Endothelial cell of umbilical vein (primary cell): ENCODE data around the gene OTULIN. TPM values are rescaled to one million over a fixed set of nuclear protein-coding genes. Genes with fewer than 3 reads are reported as not detected.

Experiments used
- BruUV-seq: library from RNA; stranded (reverse); fragments of 400-500 nt; replicated peaks from 2 replicates; lab custom pipeline; 2021; lab: Mats Ljungman, UMichigan
- CTCF ChIA-PET: fragments of 300-600, 350-600 bp; sonication (Branson Sonifier 250); formaldehyde crosslinking; loops from one replicate; lab custom pipeline; 2021; ENCODE audit warnings: antibody characterized with exemption, inconsistent platforms; lab: Charles Lee
- POLR2A ChIA-PET: fragments of 300-600, 350-600 bp; sonication (Branson Sonifier 250); formaldehyde crosslinking; loops from one replicate; lab custom pipeline; 2021; ENCODE audit warnings: antibody characterized with exemption, inconsistent platforms; lab: Charles Lee
- DNase-seq: peaks from one replicate; pipeline ENCODE4 v3.0.0-alpha.2; 2011; ENCODE audit warnings: low read depth, low spot score
- FAIRE-seq: peaks from 2 replicates; lab custom pipeline; 2011; peaks lifted over from hg19 to GRCh38; lab: Jason Lieb, UNC
- H2AFZ ChIP-seq: 2 replicates; pipeline ENCODE4 v1.6.0; 2012; ENCODE audit warnings: low read depth, low read length, control low read depth, inconsistent platforms
- H3K27ac ChIP-seq: 2 replicates; pipeline ENCODE4 v1.5.1; 2011; ENCODE audit warnings: low read depth, mild to moderate bottlenecking, control low read depth, low read length, moderate library complexity; ENCODE audit not compliant: insufficient read depth
- H3K27me3 ChIP-seq, 2 experiments: 2 replicates each; pipeline versions ENCODE4 v1.6.0 to v1.6.1; 2011; ENCODE audit warnings: low read length in 2 of 2, mixed read lengths in 1 of 2; ENCODE audit not compliant: control insufficient read depth in 2 of 2, insufficient read depth in 2 of 2
- H3K36me3 ChIP-seq, 2 experiments: 2 replicates in 1 of 2; 3 replicates in 1 of 2; pipeline ENCODE4 v1.5.1; 2011; ENCODE audit warnings: low read length in 2 of 2, mild to moderate bottlenecking in 1 of 2, moderate library complexity in 1 of 2; ENCODE audit not compliant: control insufficient read depth in 2 of 2, insufficient read depth in 2 of 2; ENCODE audit errors: extremely low read depth in 1 of 2
- H3K4me1 ChIP-seq: 3 replicates; pipeline ENCODE4 v1.5.1; 2011; ENCODE audit warnings: mild to moderate bottlenecking, low read length; ENCODE audit not compliant: control insufficient read depth, insufficient read depth; ENCODE audit errors: extremely low read depth
- H3K4me2 ChIP-seq: 2 replicates; pipeline ENCODE4 v1.6.1; 2011; ENCODE audit warnings: low read length, control low read depth, mixed read lengths; ENCODE audit not compliant: insufficient read depth
- H3K4me3 ChIP-seq, 3 experiments: fragments of 200-600 bp in 1 of 3; sonication (generic), shearing (Covaris generic) in 1 of 3; replicated peaks in 1 of 3; 2 replicates each; pipeline ENCODE4 v1.5.1; 2011 to 2016; ENCODE audit warnings: control low read depth in 3 of 3, low read length in 3 of 3, mild to moderate bottlenecking in 2 of 3, inconsistent platforms in 1 of 3, low read depth in 1 of 3, moderate library complexity in 1 of 3; ENCODE audit not compliant: insufficient read depth in 1 of 3
- H3K79me2 ChIP-seq: 2 replicates; pipeline ENCODE4 v1.6.0; 2012; ENCODE audit warnings: low read length, inconsistent platforms; ENCODE audit not compliant: control insufficient read depth, insufficient read depth
- H3K9ac ChIP-seq: replicated peaks from 2 replicates; pipeline ENCODE3; 2011; ENCODE audit warnings: low read length, control low read depth; ENCODE audit not compliant: insufficient read depth; ENCODE audit errors: extremely low read depth
- H3K9me1 ChIP-seq: replicated peaks from 3 replicates; pipeline ENCODE4 v1.6.0; 2011; ENCODE audit warnings: mild to moderate bottlenecking, low read length; ENCODE audit not compliant: control insufficient read depth, insufficient read depth; ENCODE audit errors: extremely low read depth
- H3K9me3 ChIP-seq: replicated peaks from 2 replicates; pipeline ENCODE4 v1.5.1; 2012; ENCODE audit warnings: low read length, inconsistent platforms; ENCODE audit not compliant: control insufficient read depth, insufficient read depth
- H4K20me1 ChIP-seq: replicated peaks from 2 replicates; pipeline ENCODE3; 2011; ENCODE audit warnings: mild to moderate bottlenecking, low read length; ENCODE audit not compliant: control insufficient read depth, insufficient read depth; ENCODE audit errors: extremely low read depth
- CTCF ChIP-seq, 2 donors: IDR thresholded peaks; 1 replicate in 1 of 2; 2 replicates in 1 of 2; pipeline ENCODE4 v1.5.1; 2011; ENCODE audit warnings: low read length in 2 of 2, mild to moderate bottlenecking in 2 of 2, moderate library complexity in 2 of 2, control low read depth in 1 of 2, inconsistent platforms in 1 of 2, low read depth in 1 of 2; ENCODE audit not compliant: insufficient read depth in 1 of 2; ENCODE audit errors: extremely low read depth in 1 of 2
- EZH2 ChIP-seq: IDR thresholded peaks from 2 replicates; pipeline ENCODE4 v1.6.1; 2012; ENCODE audit warnings: borderline replicate concordance, low read depth, mild to moderate bottlenecking, moderate library complexity, low read length, inconsistent platforms; ENCODE audit not compliant: severe bottlenecking
- FOS ChIP-seq: IDR thresholded peaks from 2 replicates; pipeline ENCODE4 v1.6.1; 2011; ENCODE audit warnings: mild to moderate bottlenecking, low read length, moderate library complexity, borderline replicate concordance; ENCODE audit not compliant: insufficient read depth
- GATA2 ChIP-seq: IDR thresholded peaks from 2 replicates; pipeline ENCODE4 v1.7.0; 2011; ENCODE audit warnings: low read depth, mild to moderate bottlenecking, moderate library complexity, mixed read lengths, low read length; ENCODE audit not compliant: insufficient read length, insufficient read depth
- JUN ChIP-seq: IDR thresholded peaks from 2 replicates; pipeline ENCODE4 v1.6.1; 2011; ENCODE audit warnings: borderline replicate concordance, low read depth; ENCODE audit not compliant: insufficient read length, insufficient read depth
- MAX ChIP-seq: IDR thresholded peaks from 2 replicates; pipeline ENCODE4 v1.6.1; 2011; ENCODE audit not compliant: insufficient read depth, insufficient read length
- MYC ChIP-seq: IDR thresholded peaks from one replicate; pipeline ENCODE4 v1.6.1; 2011; ENCODE audit warnings: mild to moderate bottlenecking, low read depth, low read length
- POLR2A ChIP-seq: IDR thresholded peaks from 2 replicates; pipeline ENCODE4 v1.6.1; 2012; ENCODE audit warnings: low read depth, mild to moderate bottlenecking, control low read depth, low read length
- POLR2AphosphoS5 ChIP-seq: IDR thresholded peaks from 2 replicates; pipeline ENCODE4 v1.6.1; 2012; ENCODE audit warnings: low read depth, mild to moderate bottlenecking, control low read depth, low read length, moderate library complexity; ENCODE audit not compliant: insufficient read depth
- dilution Hi-C: fragments of 300-500 bp; cut with MboI; formaldehyde crosslinking; loops from one replicate; pipeline ENCODE4 v1.15.0; 2019; ENCODE audit warnings: low sequenced_read_pairs; ENCODE audit not compliant: extremely low pct_ligation_motif_present
- intact Hi-C: fragments of 100-400 bp; cut with micrococcal nuclease; formaldehyde crosslinking; loops from one replicate; pipeline ENCODE4 v1.10.0; 2022
- polyA plus RNA-seq, 4 experiments: library from polyadenylated mRNA; depleted of rRNA in 3 of 4; stranded (reverse) in 3 of 4; unstranded in 1 of 4; fragments of >200 nt; gene quantifications; 2 replicates each; pipeline versions ENCODE4 v1.2.1 to v1.2.3, GENCODE V29; 2011 to 2012; ENCODE audit warnings: missing spikeins in 1 of 4
- total RNA-seq: library from RNA; stranded (reverse); gene quantifications from 2 replicates; pipeline ENCODE4 v1.2.3, GENCODE V29; 2021

OTULIN gene
- total and polyA plus RNA-seq, 2 donors (not counting 3 experiments of a cell fraction or from before 2014, with no cell fraction given) = 7.8 to 30.2 TPM

- H4K20me1 ChIP-seq = no peaks in the 10 kb centered on the region
- no peaks in the 10 kb centered on the region for H3K9me1 ChIP-seq
- H2AFZ ChIP-seq = no peak overlapping the region
- TF ChIP-seq JUN = no peak
- TF ChIP-seq FOS = no peak
- TF ChIP-seq POLR2A = no peak
- no peak for TF ChIP-seq GATA2
- no peak for TF ChIP-seq MYC
- TF ChIP-seq POLR2AphosphoS5 = no peak
- TF ChIP-seq MAX = no peak
- TF ChIP-seq CTCF (IDR thresholded peaks at IDR 0.05; ENCODE audit: extremely low read depth in 1 of 2, insufficient read depth in 1 of 2, low read depth in 1 of 2, low read length in 2 of 2) = no peak
- no peak for TF ChIP-seq EZH2
- no peak overlapping the region for H3K9ac ChIP-seq
- H3K4me1 ChIP-seq = no peaks in the 10 kb centered on the region
- dilution Hi-C loops (no loop called here), intact Hi-C loops (no loop called here)
- H3K4me2 ChIP-seq = no peak overlapping the region
- no peaks in the 10 kb centered on the region for H3K9me3 ChIP-seq
- no peak overlapping the region for H3K4me3 ChIP-seq
- H3K79me2 ChIP-seq = peaks cover 32% of the 10 kb centered on the region
- no peak for FAIRE-seq
- POLR2A ChIA-PET = no interaction called here
- CTCF ChIA-PET = interaction anchor here (0.8 to 2.0 kb wide), 3 partner anchors 9 to 324 kb away, joined by 3 to 5 read pairs (median 4); no protein-coding TSS in a partner anchor
- no peak for DNase-seq
- no TSS peak for BruUV-seq
- H3K27ac ChIP-seq = no peak overlapping the region
- H3K27me3 ChIP-seq = no peaks in the 10 kb centered on the region
- H3K36me3 ChIP-seq = peaks cover 4 to 19% of the 10 kb centered on the region in 2 experiments
Measured at GRCh38 chr5:14679595-14679994, 15.1 kb downstream of the OTULIN start.
